GM19240 (cell line): Measurements from ENCODE around the gene RBM19.

Experiments
- DNase-seq: peaks from one replicate; pipeline ENCODE4 v3.0.0; 2011; ENCODE audit warnings: low spot score; ENCODE audit not compliant: insufficient read length

RBM19 gene

GRCh38 chr12:113933201-113933786, 32.8 kb downstream of the RBM19 start:
- no peak for DNase-seq

- DNase-seq: no peak
Measured at GRCh38 chr12:113932381-113933196, 33.5 kb downstream of the RBM19 start.

GRCh38 chr12:113931517-113931916, 34.6 kb downstream of the RBM19 start:
- DNase-seq: no peak

GRCh38 chr12:113930249-113930648, 35.9 kb downstream of the RBM19 start:
- no peak for DNase-seq

- DNase-seq: no peak
Measured at GRCh38 chr12:113929312-113929989, 36.7 kb downstream of the RBM19 start.

GRCh38 chr12:113926788-113927187, 39.3 kb downstream of the RBM19 start:
- DNase-seq: no peak

GRCh38 chr12:113924341-113924740, 41.8 kb downstream of the RBM19 start:
- DNase-seq: no peak

- no peak for DNase-seq
Measured at GRCh38 chr12:113923251-113923650, 42.9 kb downstream of the RBM19 start.

GRCh38 chr12:113921430-113921829, 44.7 kb downstream of the RBM19 start:
- no peak for DNase-seq

GRCh38 chr12:113919791-113920190, 46.3 kb downstream of the RBM19 start:
- no peak for DNase-seq

- DNase-seq: no peak
Measured at GRCh38 chr12:113918306-113918705, 47.8 kb downstream of the RBM19 start.

- DNase-seq: no peak
Measured at GRCh38 chr12:113917393-113917792, 48.7 kb downstream of the RBM19 start.

- DNase-seq: no peak
Measured at GRCh38 chr12:113914806-113915205, 51.3 kb downstream of the RBM19 start.

GRCh38 chr12:113914176-113914575, 51.9 kb downstream of the RBM19 start:
- no peak for DNase-seq

GRCh38 chr12:113912760-113913329, 53.3 kb downstream of the RBM19 start:
- peak; percentile 20 for DNase-seq

- DNase-seq: no peak
Measured at GRCh38 chr12:113911971-113912759, 54.0 kb downstream of the RBM19 start.

- no peak for DNase-seq
Measured at GRCh38 chr12:113910751-113911272, 55.3 kb downstream of the RBM19 start.

- no peak for DNase-seq
Measured at GRCh38 chr12:113909776-113910420, 56.2 kb downstream of the RBM19 start.

- DNase-seq: no peak
Measured at GRCh38 chr12:113908584-113909100, 57.5 kb downstream of the RBM19 start.

- no peak for DNase-seq
Measured at GRCh38 chr12:113907446-113908180, 58.5 kb downstream of the RBM19 start.
